H1 (cell line): ENCODE data around the gene ISOC1. TPM values are rescaled to one million over a fixed set of nuclear protein-coding genes. Genes with fewer than 3 reads are reported as not detected.

ENCODE experiments used
- CTCF ChIA-PET: fragments of 300-600 bp; sonication (Branson Sonifier 250); formaldehyde crosslinking; loops from one replicate; lab custom pipeline; 2021; ENCODE audit not compliant: partially characterized antibody; lab: Charles Lee
- POLR2A ChIA-PET: fragments of 300-600 bp; sonication (Branson Sonifier 250); formaldehyde crosslinking; loops from one replicate; lab custom pipeline; 2021; ENCODE audit warnings: inconsistent platforms; ENCODE audit not compliant: partially characterized antibody; lab: Charles Lee
- DNase-seq, 2 experiments: peaks; one replicate each; pipeline versions ENCODE4 v3.0.0 to v3.0.0-alpha.2; 2010 to 2022; ENCODE audit warnings: low spot score in 2 of 2, low read depth in 1 of 2, mixed read lengths in 1 of 2
- FAIRE-seq: peaks from 2 replicates; lab custom pipeline; 2011; peaks lifted over from hg19 to GRCh38; lab: Jason Lieb, UNC
- H2AFZ ChIP-seq: 2 replicates; pipeline ENCODE4 v1.8.1; 2012; ENCODE audit warnings: low read length, inconsistent platforms
- H2AK5ac ChIP-seq: 2 replicates; pipeline ENCODE4 v1.6.1; 2013; ENCODE audit warnings: low read depth, low read length
- H2BK120ac ChIP-seq: replicated peaks from 2 replicates; pipeline ENCODE3; 2013; ENCODE audit warnings: low read depth, low read length, inconsistent platforms
- H2BK12ac ChIP-seq: 2 replicates; pipeline ENCODE4 v1.6.1; 2013; ENCODE audit warnings: low read depth, low read length
- H2BK15ac ChIP-seq: 2 replicates; pipeline ENCODE4 v1.6.1; 2013; ENCODE audit warnings: low read length
- H2BK20ac ChIP-seq: 2 replicates; pipeline ENCODE4 v1.6.1; 2013; ENCODE audit warnings: low read length
- H2BK5ac ChIP-seq: 2 replicates; pipeline ENCODE4 v1.6.1; 2013; ENCODE audit warnings: low read depth, low read length
- H3K14ac ChIP-seq: 2 replicates; pipeline ENCODE4 v1.6.1; 2013; ENCODE audit warnings: inconsistent platforms; ENCODE audit not compliant: insufficient read length
- H3K18ac ChIP-seq: 2 replicates; pipeline ENCODE4 v1.6.1; 2013; ENCODE audit warnings: low read length; ENCODE audit errors: extremely low read depth
- H3K23ac ChIP-seq: 2 replicates; pipeline ENCODE4 v1.6.1; 2013; ENCODE audit warnings: inconsistent platforms; ENCODE audit not compliant: insufficient read length
- H3K23me2 ChIP-seq: 2 replicates; pipeline ENCODE4 v1.6.1; 2013; ENCODE audit warnings: low read depth, low read length
- H3K27ac ChIP-seq: 2 replicates; pipeline ENCODE4 v1.6.1; 2011; ENCODE audit warnings: low read depth, low read length, inconsistent platforms
- H3K27me3 ChIP-seq, 4 experiments: replicated peaks in 1 of 4; 1 replicate in 1 of 4; 2 replicates in 3 of 4; pipeline versions ENCODE4 v1.6.1 to v1.8.1; 2011 to 2013; ENCODE audit warnings: low read length in 3 of 4, mild to moderate bottlenecking in 3 of 4, inconsistent platforms in 2 of 4, mixed read lengths in 2 of 4, moderate library complexity in 1 of 4; ENCODE audit not compliant: control insufficient read depth in 3 of 4, insufficient read depth in 3 of 4; ENCODE audit errors: extremely low read depth in 1 of 4
- H3K36me3 ChIP-seq, 4 experiments: 2 replicates each; pipeline versions ENCODE4 v1.6.1 to v1.8.1; 2011 to 2013; ENCODE audit warnings: mild to moderate bottlenecking in 4 of 4, low read length in 3 of 4, moderate library complexity in 2 of 4, control low read depth in 1 of 4, inconsistent platforms in 1 of 4; ENCODE audit not compliant: insufficient read depth in 4 of 4, control insufficient read depth in 2 of 4
- H3K4ac ChIP-seq: replicated peaks from 2 replicates; pipeline ENCODE3; 2013; ENCODE audit warnings: low read length, low read depth, mixed read lengths, inconsistent platforms; ENCODE audit not compliant: insufficient read length
- H3K4me1 ChIP-seq, 4 experiments: replicated peaks in 1 of 4; 1 replicate in 1 of 4; 2 replicates in 3 of 4; pipeline versions ENCODE4 v1.6.1 to v1.8.1; 2011 to 2013; ENCODE audit warnings: low read length in 3 of 4, inconsistent platforms in 2 of 4, mixed read lengths in 1 of 4; ENCODE audit not compliant: insufficient read depth in 4 of 4, control insufficient read depth in 3 of 4
- H3K4me2 ChIP-seq, 2 experiments: 2 replicates each; pipeline versions ENCODE4 v1.6.1 to v1.8.1; 2011 to 2013; ENCODE audit warnings: low read depth in 2 of 2, low read length in 2 of 2, control low read depth in 1 of 2, inconsistent platforms in 1 of 2, mild to moderate bottlenecking in 1 of 2; ENCODE audit not compliant: insufficient read depth in 1 of 2
- H3K4me3 ChIP-seq, 4 experiments: fragments of 200-600, 300-600 bp in 1 of 4; sonication (generic), shearing (Covaris generic), sonication (Bioruptor Twin) in 1 of 4; 2 replicates each; pipeline versions ENCODE4 v1.5.1 to v1.8.1; 2011 to 2016; ENCODE audit warnings: low read length in 4 of 4, low read depth in 3 of 4, control low read depth in 2 of 4, inconsistent platforms in 2 of 4, mild to moderate bottlenecking in 2 of 4, mixed read lengths in 1 of 4, moderate library complexity in 1 of 4; ENCODE audit not compliant: insufficient read depth in 2 of 4; ENCODE audit errors: extremely low read depth in 1 of 4
- H3K56ac ChIP-seq: replicated peaks from 2 replicates; pipeline ENCODE3; 2013; ENCODE audit warnings: low read depth, mild to moderate bottlenecking, mixed read lengths, low read length, inconsistent platforms; ENCODE audit not compliant: insufficient read length
- H3K79me1 ChIP-seq: 2 replicates; pipeline ENCODE4 v1.6.1; 2013; ENCODE audit warnings: low read depth, low read length, control low read depth
- H3K79me2 ChIP-seq, 2 experiments: 2 replicates each; pipeline versions ENCODE4 v1.6.1 to v1.8.1; 2012 to 2013; ENCODE audit warnings: low read length in 2 of 2, mild to moderate bottlenecking in 2 of 2, inconsistent platforms in 1 of 2; ENCODE audit not compliant: insufficient read depth in 2 of 2, control insufficient read depth in 1 of 2
- H3K9ac ChIP-seq, 4 experiments: replicated peaks in 1 of 4; 1 replicate in 1 of 4; 2 replicates in 3 of 4; pipeline versions ENCODE4 v1.6.1 to v1.8.1; 2011 to 2013; ENCODE audit warnings: low read depth in 3 of 4, low read length in 3 of 4, control low read depth in 2 of 4, mild to moderate bottlenecking in 2 of 4, moderate library complexity in 2 of 4, inconsistent platforms in 1 of 4; ENCODE audit errors: extremely low read depth in 1 of 4
- H3K9me3 ChIP-seq, 2 experiments: 2 replicates each; pipeline versions ENCODE4 v1.6.1 to v1.8.1; 2012 to 2013; ENCODE audit warnings: mild to moderate bottlenecking in 2 of 2, moderate library complexity in 2 of 2, control low read depth in 1 of 2, inconsistent platforms in 1 of 2, low read depth in 1 of 2, low read length in 1 of 2, mixed read lengths in 1 of 2; ENCODE audit not compliant: insufficient read depth in 2 of 2
- H4K20me1 ChIP-seq, 2 experiments: replicated peaks in 1 of 2; 2 replicates each; pipeline versions ENCODE3 to v1.8.1; 2011 to 2013; ENCODE audit warnings: inconsistent platforms in 2 of 2, low read length in 2 of 2, mild to moderate bottlenecking in 1 of 2; ENCODE audit not compliant: insufficient read depth in 2 of 2, control insufficient read depth in 1 of 2
- H4K5ac ChIP-seq: 2 replicates; pipeline ENCODE4 v1.6.1; 2013; ENCODE audit warnings: low read length, low read depth, mixed read lengths, inconsistent platforms; ENCODE audit not compliant: insufficient read length
- H4K8ac ChIP-seq: 2 replicates; pipeline ENCODE4 v1.8.0; 2013; ENCODE audit warnings: mild to moderate bottlenecking, moderate library complexity, low read length, inconsistent platforms; ENCODE audit not compliant: insufficient read depth; ENCODE audit errors: extremely low read depth
- H4K91ac ChIP-seq: replicated peaks from 2 replicates; pipeline ENCODE3; 2013; ENCODE audit warnings: low read length, mixed read lengths, inconsistent platforms; ENCODE audit not compliant: insufficient read length
- ATF3 ChIP-seq: IDR thresholded peaks from 2 replicates; pipeline ENCODE4 v1.6.1; 2011; ENCODE audit warnings: low read depth, mild to moderate bottlenecking, low read length; ENCODE audit not compliant: insufficient read depth
- CBX8 ChIP-seq: fragments of 300-800, 300-1000 bp; sonication (generic); IDR thresholded peaks from 2 replicates; pipeline ENCODE4 v1.7.1; 2016; ENCODE audit warnings: low read depth, low read length, borderline replicate concordance
- CHD1 ChIP-seq: IDR thresholded peaks from 2 replicates; pipeline ENCODE4 v1.6.1; 2012; ENCODE audit warnings: low read depth, low read length, improper control_type of control experiment
- CREB1 ChIP-seq: IDR thresholded peaks from 2 replicates; pipeline ENCODE4 v1.6.1; 2012; ENCODE audit warnings: inconsistent platforms
- EP300 ChIP-seq, 2 experiments: IDR thresholded peaks; 1 replicate in 1 of 2; 2 replicates in 1 of 2; pipeline ENCODE4 v1.6.1; 2011 to 2012; ENCODE audit warnings: low read depth in 2 of 2, low read length in 2 of 2, mild to moderate bottlenecking in 2 of 2, borderline replicate concordance in 1 of 2, inconsistent platforms in 1 of 2, moderate library complexity in 1 of 2
- GABPA ChIP-seq: IDR thresholded peaks from 2 replicates; pipeline ENCODE4 v1.6.1; 2011; ENCODE audit warnings: mild to moderate bottlenecking, low read length, moderate library complexity, borderline replicate concordance; ENCODE audit not compliant: insufficient read depth
- JUND ChIP-seq: IDR thresholded peaks from 2 replicates; pipeline ENCODE4 v1.6.1; 2011; ENCODE audit warnings: mild to moderate bottlenecking, improper control_type of control experiment, low read length
- NANOG ChIP-seq: IDR thresholded peaks from 2 replicates; pipeline ENCODE4 v1.6.1; 2011; ENCODE audit warnings: low read length, low read depth, mild to moderate bottlenecking, inconsistent platforms; ENCODE audit not compliant: insufficient read depth, poor library complexity, severe bottlenecking
- POLR2A ChIP-seq, 2 experiments: IDR thresholded peaks; 1 replicate in 1 of 2; 2 replicates in 1 of 2; pipeline ENCODE4 v1.6.1; 2011; ENCODE audit warnings: low read depth in 2 of 2, low read length in 2 of 2, mild to moderate bottlenecking in 2 of 2; ENCODE audit errors: control extremely low read depth in 1 of 2
- RAD21 ChIP-seq, 2 experiments: IDR thresholded peaks in 1 of 2; conservative IDR thresholded peaks in 1 of 2; 2 replicates each; pipeline ENCODE4 v1.6.1; 2011; ENCODE audit warnings: low read depth in 2 of 2, low read length in 2 of 2, improper control_type of control experiment in 1 of 2, inconsistent platforms in 1 of 2, mild to moderate bottlenecking in 1 of 2, moderate library complexity in 1 of 2
- SP1 ChIP-seq: IDR thresholded peaks from 2 replicates; pipeline ENCODE4 v1.6.1; 2011; ENCODE audit warnings: low read depth, low read length
- SP4 ChIP-seq: IDR thresholded peaks from 2 replicates; pipeline ENCODE4 v1.6.1; 2012; ENCODE audit warnings: low read length, inconsistent platforms
- SUZ12 ChIP-seq: fragments of 200-600 bp; sonication (generic); IDR thresholded peaks from 2 replicates; pipeline ENCODE4 v1.6.1; 2012; ENCODE audit warnings: mild to moderate bottlenecking, inconsistent platforms, low read length, moderate library complexity, mixed read lengths
- WGBS, 2 experiments: shearing (Covaris generic) in 1 of 2; methylation state at CpG; one replicate each; pipeline versions ENCODE4 v1.1.6 to v1.1.7; 2013 to 2015; ENCODE audit warnings: low lambda C conversion rate in 2 of 2, mixed read lengths in 2 of 2, inconsistent platforms in 1 of 2, low coverage in 1 of 2, missing lambda C conversion rate in 1 of 2; ENCODE audit not compliant: insufficient replicate concordance in 2 of 2, insufficient coverage in 1 of 2, insufficient read length in 1 of 2; ENCODE audit errors: extremely low coverage in 1 of 2, missing lambda C conversion rate in 1 of 2; 5-methylcytosine and 5-hydroxymethylcytosine counted together
- polyA plus RNA-seq, 7 experiments: library from polyadenylated mRNA; depleted of rRNA in 3 of 7; stranded (reverse) in 5 of 7; unstranded in 2 of 7; fragments of >200 nt in 5 of 7; fragments of 200-250 nt in 2 of 7; gene quantifications; 1 replicate in 5 of 7; 2 replicates in 1 of 7; 4 replicates in 1 of 7; pipeline versions ENCODE4 v1.2.1 to v1.2.3, GENCODE V29; 2011 to 2013; ENCODE audit warnings: missing spikeins in 2 of 7, mixed read lengths in 2 of 7
- total RNA-seq: library from RNA; stranded (reverse); fragmentation: NEBNext Ultra II Directional; extraction: Animal tissue kit (Norgen Biotek cat#: 25700); gene quantifications from 2 replicates; pipeline ENCODE4 v1.2.1, GENCODE V29; 2021

The ISOC1 gene
- total and polyA plus RNA-seq, 2 of the 8 experiments (the other 6 are each of a cell fraction or from before 2014, with no cell fraction given): 27.7 to 34.9 TPM

GRCh38 chr5:129098488-129099183 is 4.1 kb downstream of the ISOC1 start:
- no peak overlapping the region for H2BK5ac ChIP-seq
- no peak overlapping the region for H4K8ac ChIP-seq
- no peak overlapping the region for H3K56ac ChIP-seq
- H4K5ac ChIP-seq: no peak overlapping the region
- ChIA-PET POLR2A (no interaction called here), CTCF (interaction anchor here (1.0 to 6.1 kb wide), 10 partner anchors 11 to 670 kb away, joined by 3 to 62 read pairs (median 6); no protein-coding TSS in a partner anchor)
- DNase-seq (no peak), FAIRE-seq (no peak)
- no peak overlapping the region for H3K4ac ChIP-seq
- H3K4me3 ChIP-seq: no peak overlapping the region
- H3K79me1 ChIP-seq: no peaks in the 10 kb centered on the region
- 86% methylated on average over 3 of the region's 3 CpGs; no CpG with 5 or more reads in 1 of the 2 experiments for WGBS, 2 experiments
- H2AK5ac ChIP-seq: no peak overlapping the region
- no peaks in the 10 kb centered on the region for H3K36me3 ChIP-seq
- no peak overlapping the region for H3K9ac ChIP-seq
- no peak overlapping the region for H3K18ac ChIP-seq
- peaks cover 3 to 16% of the 10 kb centered on the region in 2 experiments; a peak in 2 of 4 replicates for H3K79me2 ChIP-seq
- H3K27ac ChIP-seq: no peak overlapping the region
- H2AFZ ChIP-seq: no peak overlapping the region
- H2BK15ac ChIP-seq: no peak overlapping the region
- H2BK20ac ChIP-seq: no peak overlapping the region
- no peak overlapping the region for H2BK120ac ChIP-seq
- no peak overlapping the region for H3K4me2 ChIP-seq
- peaks cover 0 to 6% (median 1%) of the 10 kb centered on the region in 4 experiments; a peak in 2 of 7 replicates for H3K4me1 ChIP-seq
- H3K23me2 ChIP-seq: peaks cover 8% of the 10 kb centered on the region
- H3K23ac ChIP-seq: no peak overlapping the region
- no peaks in the 10 kb centered on the region; a peak in 2 of 7 replicates for H3K27me3 ChIP-seq
- H3K14ac ChIP-seq: no peak overlapping the region
- H4K20me1 ChIP-seq: peaks cover 2 to 10% of the 10 kb centered on the region in 2 experiments
- no peak overlapping the region for H4K91ac ChIP-seq
- H3K9me3 ChIP-seq: no peaks in the 10 kb centered on the region
- H2BK12ac ChIP-seq: no peak overlapping the region
- no peak for TF ChIP-seq SUZ12
- TF ChIP-seq RAD21 (IDR thresholded peaks at IDR 0.05 in 1 of 2, conservative IDR thresholded peaks at IDR 0.05 in 1 of 2; ENCODE audit: low read depth in 2 of 2, low read length in 2 of 2): no peak
- no peak for TF ChIP-seq SP1
- TF ChIP-seq NANOG: no peak
- TF ChIP-seq JUND: no peak
- TF ChIP-seq EP300 (IDR thresholded peaks at IDR 0.05; ENCODE audit: borderline replicate concordance in 1 of 2, low read depth in 2 of 2, low read length in 2 of 2): no peak
- no peak for TF ChIP-seq ATF3
- TF ChIP-seq CREB1: no peak
- no peak for TF ChIP-seq CHD1
- no peak for TF ChIP-seq GABPA
- TF ChIP-seq CBX8: no peak
- no peak for TF ChIP-seq SP4
- no peak for TF ChIP-seq POLR2A (IDR thresholded peaks at IDR 0.05; ENCODE audit: control extremely low read depth in 1 of 2, low read depth in 2 of 2, low read length in 2 of 2)
